IPS DF 19.7 (cell line): ENCODE measurements around the gene OR2H2.

ENCODE experiments used
- DNase-seq: peaks from one replicate; pipeline ENCODE4 v3.0.0-alpha.2; 2013; ENCODE audit warnings: low read depth, low spot score

Gene OR2H2

GRCh38 chr6:29591677-29592076 is 6.8 kb downstream of the OR2H2 start:
- DNase-seq = no peak

GRCh38 chr6:29593199-29593855 is 8.4 kb downstream of the OR2H2 start:
- DNase-seq = no peak

- peak; percentile 28 for DNase-seq
These were observed 11.5 kb downstream of the OR2H2 start for GRCh38 chr6:29596381-29596900.

- no peak for DNase-seq
These were observed 12.3 kb downstream of the OR2H2 start for GRCh38 chr6:29597184-29597583.

- DNase-seq = no peak
These were observed 13.3 kb downstream of the OR2H2 start for GRCh38 chr6:29598172-29598747.

GRCh38 chr6:29602564-29603361 is 17.8 kb downstream of the OR2H2 start:
- peak; percentile 75 for DNase-seq

GRCh38 chr6:29603456-29603855 is 18.5 kb downstream of the OR2H2 start:
- DNase-seq = no peak

- no peak for DNase-seq
These were observed 19.0 kb downstream of the OR2H2 start for GRCh38 chr6:29603930-29604329.

- DNase-seq = no peak
These were observed 23.2 kb downstream of the OR2H2 start for GRCh38 chr6:29608131-29608530.

- DNase-seq = no peak
These were observed 25.6 kb downstream of the OR2H2 start for GRCh38 chr6:29610540-29610939.

- no peak for DNase-seq
These were observed 26.5 kb downstream of the OR2H2 start for GRCh38 chr6:29611426-29611825.

- no peak for DNase-seq
These were observed 33.0 kb downstream of the OR2H2 start for GRCh38 chr6:29617782-29618554.

- no peak for DNase-seq
These were observed 34.7 kb downstream of the OR2H2 start for GRCh38 chr6:29619578-29620160.

GRCh38 chr6:29620630-29621029 is 35.7 kb downstream of the OR2H2 start:
- no peak for DNase-seq

- DNase-seq = peak; percentile 67
These were observed 39.6 kb downstream of the OR2H2 start for GRCh38 chr6:29624520-29624961.

- DNase-seq = no peak
These were observed 40.5 kb downstream of the OR2H2 start for GRCh38 chr6:29625337-29625930.

GRCh38 chr6:29626948-29627754 is 42.2 kb downstream of the OR2H2 start:
- DNase-seq = no peak

GRCh38 chr6:29627755-29628418 is 43.0 kb downstream of the OR2H2 start:
- DNase-seq = peak; percentile 75
